ENCODE data around the gene DCDC1.

The DCDC1 gene

GRCh38 chr11:30816959-30817880 lies 552.3 kb downstream of the DCDC1 start:
- Histone ChIP-seq H3K9me3 (ENCODE audit: control insufficient read depth in 2 of 2, low read length in 2 of 2) (no peaks in the 10 kb centered on the region), H3K36me3 (ENCODE audit: control insufficient read depth in 2 of 2, insufficient read depth in 2 of 2, low read length in 2 of 2) (no peaks in the 10 kb centered on the region), H3K4me1 (ENCODE audit: control insufficient read depth in 2 of 2, insufficient read depth in 2 of 2, low read length in 2 of 2) (no peaks in the 10 kb centered on the region), H3K27me3 (ENCODE audit: control insufficient read depth in 2 of 2, insufficient read depth in 2 of 2, low read length in 2 of 2) (no peaks in the 10 kb centered on the region), H3K9ac (ENCODE audit: low read depth in 1 of 2, low read length in 2 of 2) (no peak overlapping the region), H3K27ac (ENCODE audit: low read depth in 2 of 2, low read length in 2 of 2) (no peak overlapping the region), H3K4me3 (ENCODE audit: low read length in 2 of 2) (no peak overlapping the region)

GRCh38 chr11:30815619-30816018 lies 553.9 kb downstream of the DCDC1 start:
- Histone ChIP-seq H3K9me3 (ENCODE audit: control insufficient read depth in 2 of 2, low read length in 2 of 2) (no peaks in the 10 kb centered on the region), H3K4me3 (ENCODE audit: low read length in 2 of 2) (no peak overlapping the region), H3K9ac (ENCODE audit: low read depth in 1 of 2, low read length in 2 of 2) (no peak overlapping the region), H3K27ac (ENCODE audit: low read depth in 2 of 2, low read length in 2 of 2) (no peak overlapping the region), H3K36me3 (ENCODE audit: control insufficient read depth in 2 of 2, insufficient read depth in 2 of 2, low read length in 2 of 2) (no peaks in the 10 kb centered on the region), H3K27me3 (ENCODE audit: control insufficient read depth in 2 of 2, insufficient read depth in 2 of 2, low read length in 2 of 2) (no peaks in the 10 kb centered on the region), H3K4me1 (ENCODE audit: control insufficient read depth in 2 of 2, insufficient read depth in 2 of 2, low read length in 2 of 2) (no peaks in the 10 kb centered on the region)

GRCh38 chr11:30814737-30815136 lies 554.8 kb downstream of the DCDC1 start:
- H3K27ac ChIP-seq (ENCODE audit: low read depth in 2 of 2, low read length in 2 of 2) = no peak overlapping the region
- no peaks in the 10 kb centered on the region for H3K27me3 ChIP-seq (ENCODE audit: control insufficient read depth in 2 of 2, insufficient read depth in 2 of 2, low read length in 2 of 2)
- H3K9me3 ChIP-seq (ENCODE audit: control insufficient read depth in 2 of 2, low read length in 2 of 2) = no peaks in the 10 kb centered on the region
- no peaks in the 10 kb centered on the region for H3K4me1 ChIP-seq (ENCODE audit: control insufficient read depth in 2 of 2, insufficient read depth in 2 of 2, low read length in 2 of 2)
- H3K9ac ChIP-seq (ENCODE audit: low read depth in 1 of 2, low read length in 2 of 2) = no peak overlapping the region
- H3K4me3 ChIP-seq (ENCODE audit: low read length in 2 of 2) = no peak overlapping the region
- H3K36me3 ChIP-seq (ENCODE audit: control insufficient read depth in 2 of 2, insufficient read depth in 2 of 2, low read length in 2 of 2) = no peaks in the 10 kb centered on the region
